Neural crest cell (in vitro differentiated cells): Measurements from ENCODE around the gene DPH2. TPM values are rescaled to one million over a fixed set of nuclear protein-coding genes. Genes with fewer than 3 reads are reported as not detected.

ENCODE experiments used
- DNase-seq: peaks from one replicate; pipeline ENCODE4 v3.0.0; 2021; ENCODE audit warnings: low read depth, mixed read lengths, low spot score
- H3K27ac Mint-ChIP-seq: one replicate; pipeline ENCODE4 v1.8.0; 2021; ENCODE audit warnings: mild to moderate bottlenecking, mixed read lengths; ENCODE audit not compliant: unreplicated experiment
- H3K27me3 Mint-ChIP-seq: 2 replicates; pipeline ENCODE4 v1.8.0; 2021; ENCODE audit warnings: low read depth, mild to moderate bottlenecking, mixed read lengths
- H3K36me3 Mint-ChIP-seq: 2 replicates; pipeline ENCODE4 v1.8.0; 2021; ENCODE audit warnings: low read depth, mild to moderate bottlenecking, mixed read lengths
- H3K4me1 Mint-ChIP-seq: 2 replicates; pipeline ENCODE4 v1.8.0; 2021; ENCODE audit warnings: mixed read lengths
- H3K4me3 Mint-ChIP-seq: one replicate; pipeline ENCODE4 v1.8.0; 2021; ENCODE audit warnings: mild to moderate bottlenecking, mixed read lengths
- H3K9me3 Mint-ChIP-seq: 2 replicates; pipeline ENCODE4 v1.8.0; 2021; ENCODE audit warnings: mixed read lengths
- total RNA-seq: library from RNA; stranded (reverse); gene quantifications from 2 replicates; pipeline ENCODE4 v1.2.1, GENCODE V29; 2021
- TF ChIP-seq, protein P1 (sequence below): fragments of 200-600 bp; sonication (generic); conservative IDR thresholded peaks from 2 replicates; pipeline ENCODE4 v1.5.0; 2021; ENCODE audit warnings: antibody characterized with exemption, mild to moderate bottlenecking

The DPH2 gene
- total RNA-seq, 1 donor from 2014 or later, result 34.4 TPM

DNA sequence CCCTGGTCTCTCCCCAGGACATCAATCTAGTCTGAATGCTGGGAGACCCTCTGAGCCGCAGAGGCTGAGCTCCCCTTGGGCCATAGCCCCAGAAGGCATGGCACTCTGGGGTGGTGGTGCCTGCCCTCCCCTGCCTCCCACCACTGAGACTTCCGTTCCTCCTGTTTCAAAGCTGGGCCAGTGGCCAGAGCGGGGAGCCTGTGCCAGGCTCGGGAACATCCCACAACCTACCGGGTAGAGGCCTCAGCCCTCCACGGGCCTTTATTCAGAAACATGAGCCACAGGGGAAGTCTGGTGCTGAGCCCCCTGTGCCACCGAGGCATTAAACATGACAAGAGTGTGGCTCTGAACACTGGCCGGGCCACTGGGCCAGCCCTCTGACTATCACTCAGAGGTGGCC lies 29.6 kb downstream of the DPH2 start:
- Mint-ChIP-seq H3K4me3 (no peak overlapping the region), H3K27ac (peak overlapping the region; percentile 71), H3K9me3 (no peaks in the 10 kb centered on the region), H3K27me3 (no peaks in the 10 kb centered on the region), H3K36me3 (no peaks in the 10 kb centered on the region), H3K4me1 (peaks cover 11% of the 10 kb centered on the region)
- DNase-seq, result no peak
- TF ChIP-seq, protein P1, sequence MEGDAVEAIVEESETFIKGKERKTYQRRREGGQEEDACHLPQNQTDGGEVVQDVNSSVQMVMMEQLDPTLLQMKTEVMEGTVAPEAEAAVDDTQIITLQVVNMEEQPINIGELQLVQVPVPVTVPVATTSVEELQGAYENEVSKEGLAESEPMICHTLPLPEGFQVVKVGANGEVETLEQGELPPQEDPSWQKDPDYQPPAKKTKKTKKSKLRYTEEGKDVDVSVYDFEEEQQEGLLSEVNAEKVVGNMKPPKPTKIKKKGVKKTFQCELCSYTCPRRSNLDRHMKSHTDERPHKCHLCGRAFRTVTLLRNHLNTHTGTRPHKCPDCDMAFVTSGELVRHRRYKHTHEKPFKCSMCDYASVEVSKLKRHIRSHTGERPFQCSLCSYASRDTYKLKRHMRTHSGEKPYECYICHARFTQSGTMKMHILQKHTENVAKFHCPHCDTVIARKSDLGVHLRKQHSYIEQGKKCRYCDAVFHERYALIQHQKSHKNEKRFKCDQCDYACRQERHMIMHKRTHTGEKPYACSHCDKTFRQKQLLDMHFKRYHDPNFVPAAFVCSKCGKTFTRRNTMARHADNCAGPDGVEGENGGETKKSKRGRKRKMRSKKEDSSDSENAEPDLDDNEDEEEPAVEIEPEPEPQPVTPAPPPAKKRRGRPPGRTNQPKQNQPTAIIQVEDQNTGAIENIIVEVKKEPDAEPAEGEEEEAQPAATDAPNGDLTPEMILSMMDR, result no peak

DNA sequence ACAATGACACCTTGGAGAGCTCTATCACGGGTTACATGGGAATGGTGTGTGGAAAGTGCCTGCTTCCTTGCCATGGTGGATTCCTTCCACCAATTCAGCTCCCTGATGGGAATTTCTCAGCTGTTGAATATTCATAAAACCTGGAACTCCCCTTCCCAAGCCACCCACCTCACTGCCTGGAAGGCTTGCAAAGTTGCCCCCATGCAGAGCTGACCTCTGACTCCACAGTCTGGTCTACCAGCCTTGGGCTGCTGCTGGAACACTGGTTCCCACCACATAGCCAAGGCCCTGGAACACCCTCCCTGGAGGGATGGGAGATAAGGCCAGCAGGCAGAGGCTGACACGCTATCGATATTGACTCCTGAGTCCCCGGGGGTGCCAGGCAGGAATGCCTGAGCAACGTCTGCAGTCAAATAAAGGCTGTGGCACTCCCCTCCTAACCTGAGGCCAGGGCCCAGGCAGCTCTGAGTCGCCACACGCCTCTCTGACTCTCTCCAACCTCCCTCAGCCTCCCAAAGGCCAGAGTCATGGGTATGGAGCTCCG lies 30.4 kb downstream of the DPH2 start:
- Mint-ChIP-seq H3K27ac (no peak overlapping the region), H3K9me3 (no peaks in the 10 kb centered on the region), H3K4me3 (no peak overlapping the region), H3K27me3 (no peaks in the 10 kb centered on the region), H3K36me3 (no peaks in the 10 kb centered on the region), H3K4me1 (peaks cover 8% of the 10 kb centered on the region)
- DNase-seq, result no peak
- TF ChIP-seq, protein P1, result no peak

DNA sequence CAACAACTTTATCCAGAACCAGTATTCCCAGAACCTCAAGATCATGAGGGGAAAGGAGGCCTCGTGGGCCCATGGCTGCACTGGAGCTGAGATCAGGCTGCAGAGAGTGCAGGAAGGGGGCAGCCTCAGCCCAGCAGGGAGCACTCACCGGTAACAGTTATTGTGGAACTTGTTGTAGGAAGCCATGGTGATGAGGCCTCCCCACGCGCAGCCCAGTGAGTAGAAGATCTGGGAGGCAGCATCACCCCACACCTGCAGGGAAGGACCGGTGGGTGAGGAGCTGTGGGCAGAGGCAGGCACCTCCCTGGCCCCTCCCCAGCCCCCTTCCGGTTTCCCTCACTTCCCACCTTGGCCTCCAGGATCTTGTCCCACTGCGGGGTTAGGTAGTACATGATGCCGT lies 32.4 kb downstream of the DPH2 start:
- no peaks in the 10 kb centered on the region for H3K27me3 Mint-ChIP-seq
- H3K36me3 Mint-ChIP-seq, result no peaks in the 10 kb centered on the region
- H3K27ac Mint-ChIP-seq, result no peak overlapping the region
- H3K4me3 Mint-ChIP-seq, result no peak overlapping the region
- no peaks in the 10 kb centered on the region for H3K9me3 Mint-ChIP-seq
- H3K4me1 Mint-ChIP-seq, result peaks cover 6% of the 10 kb centered on the region
- no peak for DNase-seq
- TF ChIP-seq, protein P1, result no peak

DNA sequence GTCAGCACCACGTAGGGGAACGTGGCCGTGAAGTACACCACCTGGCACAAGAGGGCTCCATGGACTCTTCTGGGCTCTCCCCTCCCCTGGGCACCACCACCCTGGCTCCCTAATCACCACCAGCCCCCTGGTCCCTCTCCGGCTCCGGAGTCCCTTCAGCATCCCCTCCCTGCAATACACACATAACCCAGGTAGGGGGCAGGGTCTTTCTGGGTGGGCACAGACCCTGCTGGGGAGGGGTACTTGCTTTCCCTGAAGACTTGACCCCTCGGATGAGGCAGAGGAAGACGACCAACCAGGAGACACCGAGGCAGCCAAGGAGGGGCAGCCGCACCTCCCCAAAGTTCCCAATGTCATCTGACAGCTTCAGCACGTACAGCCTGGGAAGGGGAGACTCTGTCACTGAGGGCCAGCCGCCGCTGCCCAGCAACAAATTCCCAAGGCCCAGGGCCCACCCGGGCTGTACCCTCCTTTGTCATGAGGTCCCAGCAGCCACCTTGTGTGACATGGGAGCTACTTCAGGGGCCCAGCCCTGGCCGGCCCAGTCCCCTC lies 32.9 kb downstream of the DPH2 start:
- no peak for DNase-seq
- Mint-ChIP-seq H3K27ac (no peak overlapping the region), H3K36me3 (no peaks in the 10 kb centered on the region), H3K4me1 (peaks cover 6% of the 10 kb centered on the region), H3K9me3 (no peaks in the 10 kb centered on the region), H3K27me3 (no peaks in the 10 kb centered on the region), H3K4me3 (no peak overlapping the region)
- TF ChIP-seq, protein P1, result peak; percentile 44

DNA sequence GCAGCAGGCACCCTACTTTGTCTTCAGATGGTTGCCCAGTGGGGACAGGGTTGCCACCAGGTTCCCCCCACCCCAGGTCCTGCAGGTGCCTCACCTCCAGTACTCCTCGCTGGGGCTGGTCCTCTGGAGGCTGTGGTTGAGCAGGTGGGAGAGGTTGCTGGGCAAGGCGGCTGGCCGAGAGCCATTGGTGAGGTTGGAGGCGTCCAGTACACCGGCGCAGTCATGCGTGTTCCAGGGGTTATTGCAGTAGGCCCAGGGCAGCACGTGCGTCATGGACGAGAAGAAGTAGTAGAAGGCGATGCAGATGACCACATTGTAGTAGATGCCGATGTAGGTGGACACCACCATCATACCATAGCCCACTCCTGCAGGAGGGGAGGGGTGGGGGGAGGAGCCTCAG lies 38.4 kb downstream of the DPH2 start:
- Mint-ChIP-seq H3K27ac (no peak overlapping the region), H3K36me3 (no peaks in the 10 kb centered on the region), H3K4me3 (no peak overlapping the region), H3K9me3 (no peaks in the 10 kb centered on the region), H3K27me3 (no peaks in the 10 kb centered on the region), H3K4me1 (peaks cover 21% of the 10 kb centered on the region)
- no peak for DNase-seq
- TF ChIP-seq, protein P1, result no peak
